Stimulated activated CD4-positive, alpha-beta T cell treated with anti-CD3 and anti-CD28 coated beads, Interleukin-1b, Interleukin-23, amount 100 ng/mL, for 24 hours (primary cell): ENCODE results near the gene ARHGAP21.
"Not testable (repeated sequence)": the region's sequence is repeated elsewhere in the genome, so short reads cannot be mapped to it uniquely, and the experiment has no call there.

Experiments used
- DNase-seq, 4 experiments: peaks; one replicate each; pipeline ENCODE4 v3.0.0-alpha.2; 2020; ENCODE audit warnings: low read depth in 4 of 4, low spot score in 1 of 4

Gene ARHGAP21

DNA sequence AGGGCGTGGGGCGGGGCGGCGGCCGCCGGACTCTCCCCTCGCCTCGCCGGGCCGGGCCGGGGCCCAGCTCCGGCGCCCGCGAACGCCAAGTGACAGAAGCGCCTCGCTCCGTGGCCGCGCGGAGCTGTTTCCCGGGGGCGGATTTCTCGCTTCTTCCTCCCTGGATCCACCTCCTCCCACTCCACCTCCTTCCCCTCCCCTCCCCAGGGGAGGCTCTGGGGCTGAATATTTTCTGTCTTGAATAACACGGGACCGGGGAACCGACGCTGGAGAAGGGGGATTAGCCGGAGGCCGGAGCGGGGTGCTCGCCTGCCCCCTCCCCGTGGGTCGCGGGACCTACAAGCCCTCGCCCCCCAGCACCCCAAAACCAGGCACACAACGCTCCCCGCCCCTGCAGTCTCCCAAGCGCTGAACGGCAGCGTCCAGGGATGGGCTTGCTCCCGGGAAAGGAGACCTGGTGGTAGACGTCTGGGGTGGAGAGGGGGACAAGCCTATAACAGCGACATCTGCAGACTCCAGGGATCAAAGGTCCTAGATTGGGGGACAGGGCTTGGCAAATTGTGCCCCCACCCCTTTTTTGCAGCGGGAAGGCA lies at the start of gene ARHGAP21:
Gene ARHGAP21, minus strand, starts transcription at position 100 of the 593 bp plus-strand sequence. CDS start 1,988 bp downstream, outside the sequence.
- DNase-seq: peak in 3 of 4 experiments; percentile 15 to 28 (median 22)

- DNase-seq: no peak
Observed at GRCh38 chr10:24771943-24772694, 48.4 kb upstream of the ARHGAP21 start.

- DNase-seq: not testable (repeated sequence)
Observed at GRCh38 chr10:24764991-24765390, 41.3 kb upstream of the ARHGAP21 start.

DNA sequence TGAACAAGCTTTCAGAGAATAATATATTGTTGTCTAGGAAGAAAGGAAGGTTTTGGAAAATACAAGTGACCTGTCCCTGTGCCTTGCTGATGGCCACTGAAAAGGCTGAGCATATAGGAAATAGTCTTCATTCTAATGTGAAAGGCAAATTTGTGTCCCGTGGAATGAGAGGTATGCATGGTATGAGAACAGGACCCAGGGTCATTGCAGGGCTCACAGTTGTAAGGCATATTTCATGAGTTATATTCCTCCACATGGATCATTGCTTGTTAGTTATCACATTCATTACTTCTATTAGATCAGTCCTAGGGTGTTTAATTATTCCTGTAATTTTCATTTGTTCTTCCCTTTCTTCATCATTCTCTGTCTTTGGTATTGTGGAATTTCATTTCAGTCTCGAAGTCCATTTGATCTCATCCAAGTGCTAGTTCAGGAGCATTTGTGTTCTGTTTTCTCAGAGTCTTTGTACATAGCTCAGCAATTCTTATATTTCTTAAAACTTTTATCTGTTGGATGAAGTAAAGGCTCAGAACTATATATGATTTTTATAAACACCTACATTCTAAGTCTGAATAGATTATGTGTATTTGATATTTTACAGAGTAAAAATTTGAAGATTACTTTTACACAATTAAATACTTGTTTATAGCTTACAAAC lies 39.4 kb upstream of the ARHGAP21 start:
- no peak for DNase-seq

- no peak for DNase-seq
Observed at GRCh38 chr10:24762161-24762924, 38.7 kb upstream of the ARHGAP21 start.

DNA sequence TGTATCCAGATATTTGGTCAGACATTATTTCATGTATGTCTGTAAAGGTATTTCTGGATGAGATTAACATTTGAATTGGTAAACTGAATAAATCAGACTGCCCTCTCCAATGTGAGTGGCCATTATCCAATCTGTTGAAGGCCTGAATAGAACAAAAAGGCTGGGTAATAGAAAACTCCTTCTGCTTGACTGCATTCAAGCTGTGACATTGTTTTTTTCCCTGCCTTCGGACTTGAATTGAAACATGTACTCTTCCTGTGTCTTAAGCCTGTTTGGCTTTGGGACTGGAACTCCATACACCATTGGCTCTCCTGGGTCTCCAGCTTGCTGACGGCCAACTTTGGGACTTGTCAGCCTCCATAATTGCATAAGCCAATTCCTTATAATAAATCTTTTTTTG lies 36.0 kb upstream of the ARHGAP21 start:
- DNase-seq: no peak

DNA sequence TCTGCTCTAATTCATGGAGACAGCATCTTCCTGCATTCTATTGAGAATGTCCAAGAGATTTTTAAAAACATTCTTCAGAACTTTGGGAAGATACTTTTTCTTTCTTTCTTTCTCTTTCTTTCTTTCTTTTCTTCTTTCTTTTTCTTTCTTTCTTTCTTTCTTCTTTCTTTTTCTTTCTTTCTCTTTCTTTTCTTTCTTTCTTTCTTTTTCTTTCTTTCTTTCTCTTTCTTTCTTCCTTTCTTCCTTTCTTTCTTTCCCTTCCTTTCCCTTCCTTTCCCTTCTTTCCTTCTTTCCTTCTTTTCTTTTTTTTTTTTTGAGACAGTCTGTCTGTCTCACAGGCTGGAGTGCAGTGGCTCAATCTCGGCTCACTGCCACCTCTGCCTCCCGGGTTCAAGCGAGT lies 34.6 kb upstream of the ARHGAP21 start:
- DNase-seq: not testable (repeated sequence)

- DNase-seq: no peak
Observed at GRCh38 chr10:24756283-24756682, 32.6 kb upstream of the ARHGAP21 start.

DNA sequence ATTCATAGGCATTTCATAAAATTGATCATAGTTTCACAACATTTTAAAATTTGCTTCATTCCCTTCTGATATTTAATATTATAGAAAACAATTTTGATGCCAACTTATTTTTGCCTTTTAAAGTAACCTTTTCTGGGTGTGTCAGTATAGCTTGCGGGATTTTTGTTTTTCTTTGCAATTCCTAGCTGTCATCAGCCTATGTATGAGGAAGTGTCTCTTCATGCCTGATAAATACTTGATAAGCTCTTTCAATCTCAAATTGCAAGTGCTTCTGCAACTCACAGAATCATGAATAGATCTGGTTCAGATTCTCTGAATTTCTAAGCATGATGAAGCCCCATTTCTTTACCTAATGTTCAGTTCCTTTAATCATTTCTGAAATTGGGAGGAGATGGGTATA lies 28.0 kb upstream of the ARHGAP21 start:
- no peak for DNase-seq

GRCh38 chr10:24750695-24751094 lies 27.0 kb upstream of the ARHGAP21 start:
- no peak for DNase-seq

- DNase-seq: no peak
Observed at GRCh38 chr10:24748214-24748613, 24.5 kb upstream of the ARHGAP21 start.

DNA sequence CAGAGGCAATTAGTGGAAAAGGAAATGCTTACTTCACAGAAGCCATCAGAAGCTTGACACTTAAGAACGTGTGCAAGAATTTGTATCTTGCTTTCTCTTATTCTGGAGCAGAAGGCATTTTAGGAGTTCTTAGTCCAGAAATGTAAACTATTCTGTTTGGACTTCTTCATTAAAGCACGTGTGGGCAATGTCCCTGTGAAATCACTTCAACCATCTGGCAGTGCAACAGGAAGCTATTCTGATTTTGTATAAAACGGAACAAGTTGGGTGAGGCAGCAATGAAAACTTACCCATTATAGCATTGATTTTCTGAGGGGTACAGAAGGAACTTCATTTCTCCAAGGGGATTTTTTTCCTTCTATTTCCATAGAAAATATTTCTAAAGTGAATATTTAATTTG lies 21.3 kb upstream of the ARHGAP21 start:
- DNase-seq: no peak

GRCh38 chr10:24740714-24741113 lies 17.0 kb upstream of the ARHGAP21 start:
- no peak for DNase-seq

DNA sequence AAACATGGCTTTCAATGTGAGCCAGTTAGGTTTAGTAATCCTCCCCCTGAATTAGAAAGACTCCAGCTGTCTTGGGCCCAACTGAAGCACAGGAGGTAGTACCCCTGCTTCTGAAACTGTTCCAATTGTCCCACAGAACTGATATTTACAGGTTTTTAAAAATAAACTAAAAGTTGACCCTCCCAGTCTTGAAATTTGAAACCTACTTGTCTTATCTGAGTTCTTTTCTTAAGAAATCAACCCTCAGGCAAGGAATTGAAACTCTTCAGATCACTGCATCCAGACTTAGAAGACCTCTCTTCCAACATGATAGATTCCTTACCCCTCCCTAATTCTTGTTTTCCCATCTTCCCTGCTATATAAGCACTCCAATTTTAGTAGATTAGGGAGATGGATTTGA lies 13.3 kb upstream of the ARHGAP21 start:
- no peak for DNase-seq

DNA sequence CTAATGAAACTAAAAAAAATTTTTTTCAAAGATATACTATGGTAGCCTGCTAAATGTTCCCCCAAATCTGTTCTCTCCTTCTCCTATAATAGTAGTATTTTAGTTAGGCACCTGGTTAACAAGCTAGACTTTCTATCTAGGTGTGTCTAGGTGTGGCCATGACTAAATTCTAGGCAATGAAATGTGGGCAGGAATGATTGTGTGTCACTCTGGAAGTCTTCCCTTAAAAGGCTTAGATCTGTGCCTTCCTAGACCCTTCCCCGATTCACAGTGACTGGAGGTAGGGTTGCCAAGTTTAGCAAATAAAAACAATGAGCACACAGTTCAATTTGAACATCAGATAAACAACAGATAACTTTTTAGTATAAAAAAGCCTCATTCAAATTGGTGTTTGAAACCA lies 8.3 kb upstream of the ARHGAP21 start:
- DNase-seq: no peak

DNA sequence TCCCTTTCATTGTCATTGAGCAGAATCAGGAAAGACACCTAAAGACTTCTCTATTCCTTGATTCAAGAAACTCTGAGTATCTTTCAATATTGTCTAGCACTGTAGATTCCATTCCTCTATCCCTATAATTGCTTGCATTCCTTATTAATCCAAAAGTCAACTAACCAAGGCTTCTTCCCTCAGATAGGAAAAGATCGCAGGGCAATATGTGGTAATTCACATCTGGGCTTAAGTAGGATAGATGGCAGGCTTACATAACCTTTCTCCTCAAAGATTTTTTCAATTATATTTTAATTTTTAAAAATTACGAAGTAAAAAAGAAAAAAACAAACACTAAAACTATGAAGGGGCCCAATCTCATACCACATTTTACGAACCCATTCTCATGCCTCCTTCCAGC lies 7.1 kb upstream of the ARHGAP21 start:
- DNase-seq: no peak

- no peak for DNase-seq
Observed at GRCh38 chr10:24727786-24728185, 4.1 kb upstream of the ARHGAP21 start.

- DNase-seq: no peak
Observed at GRCh38 chr10:24726626-24727025, 2.9 kb upstream of the ARHGAP21 start.

- DNase-seq: not testable (repeated sequence)
Observed at GRCh38 chr10:24726029-24726428, 2.3 kb upstream of the ARHGAP21 start.

DNA sequence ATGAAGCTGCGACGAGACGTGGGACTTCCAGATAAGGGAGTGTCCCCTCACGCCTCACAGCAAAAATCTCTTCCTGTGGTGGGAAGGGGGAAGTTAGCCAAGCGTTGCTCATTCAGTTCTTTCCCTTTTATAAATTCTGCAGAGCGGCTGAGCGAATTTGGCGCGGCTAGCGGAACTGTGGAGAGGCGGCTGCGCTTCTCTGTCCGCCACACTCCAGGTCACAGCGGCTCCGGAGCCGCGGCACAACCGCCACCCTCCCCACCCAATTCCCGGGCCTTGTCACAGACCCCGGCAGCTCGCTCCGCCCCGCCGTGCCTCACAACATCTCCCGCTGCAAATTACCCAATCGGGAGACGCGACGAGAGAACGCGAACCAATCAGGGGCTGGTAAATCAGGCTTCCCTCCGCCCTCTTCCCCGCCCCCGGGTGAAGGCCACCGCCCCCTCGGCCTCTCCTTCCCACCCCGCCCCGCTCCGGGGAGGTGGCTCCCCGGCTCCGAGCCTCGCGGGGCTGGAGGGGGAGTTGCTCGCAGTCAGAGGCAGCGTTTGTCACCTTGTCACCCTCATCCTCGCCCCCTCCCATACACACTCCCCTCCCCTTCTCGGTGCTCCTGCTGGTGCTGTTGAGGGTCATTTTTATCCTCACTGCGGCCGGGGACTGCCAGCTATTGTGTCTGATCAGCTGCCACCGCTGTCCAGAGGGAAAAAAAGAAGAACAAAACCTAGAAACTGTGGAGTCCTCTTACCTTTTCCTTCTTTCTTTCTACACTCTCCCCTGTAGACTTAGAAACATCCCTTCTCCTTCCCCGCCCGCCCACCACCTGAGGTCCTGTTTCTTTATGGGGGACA lies 918 bp upstream of the ARHGAP21 start:
- peak; percentile 89 to 93 (median 91) for DNase-seq

GRCh38 chr10:24723386-24723787 lies 300 bp downstream of the ARHGAP21 start:
- DNase-seq: no peak
